NB4 (cell line): Measurements from ENCODE around the gene CBR3.
A peak's percentile ranks its signal among the peaks of the same experiment; 100 is the strongest.

Experiments used
- DNase-seq: peaks from one replicate; pipeline ENCODE4 v3.0.0; 2010; ENCODE audit warnings: low read depth
- H3K4me3 ChIP-seq: one replicate; pipeline ENCODE4 v1.5.1; 2011; ENCODE audit warnings: mild to moderate bottlenecking, low read depth, low read length, moderate library complexity
- CTCF ChIP-seq: IDR thresholded peaks from one replicate; pipeline ENCODE4 v1.5.1; 2012; ENCODE audit warnings: low read depth, low read length
- MAX ChIP-seq: IDR thresholded peaks from 2 replicates; pipeline ENCODE4 v1.6.1; 2011; ENCODE audit warnings: low read depth, low read length
- MYC ChIP-seq: IDR thresholded peaks from 2 replicates; pipeline ENCODE4 v1.6.1; 2011; ENCODE audit warnings: low read depth, low read length
- POLR2A ChIP-seq: IDR thresholded peaks from 2 replicates; pipeline ENCODE4 v1.6.1; 2011; ENCODE audit warnings: mild to moderate bottlenecking; ENCODE audit not compliant: insufficient read length; ENCODE audit errors: extremely low read depth

The CBR3 gene

GRCh38 chr21:36156815-36157670 is 22.2 kb downstream of the CBR3 start, which contains the start of gene DOP1B:
TSS of gene DOP1B (plus strand) at chr21:36156824. CDS start at chr21:36164734, 7,910 bp downstream.
- H3K4me3 ChIP-seq: peak within 1 kb of the TSS; percentile 86
- DNase-seq: peak; percentile 66
- TF ChIP-seq MYC (no peak), POLR2A (peak; percentile 69), MAX (0 out of 2 replicates have a peak, but pooled peaks have one; percentile 41), CTCF (no peak)

GRCh38 chr21:36159356-36159921 is 24.6 kb downstream of the CBR3 start:
- DNase-seq: peak; percentile 89
- peak overlapping the region; percentile 29 for H3K4me3 ChIP-seq
- TF ChIP-seq CTCF: no peak
- peak; percentile 80 for TF ChIP-seq MYC
- TF ChIP-seq MAX: peak; percentile 96

- no peak overlapping the region for H3K4me3 ChIP-seq
- TF ChIP-seq POLR2A (no peak), MYC (no peak), CTCF (no peak), MAX (no peak)
- no peak for DNase-seq
These were observed 25.9 kb downstream of the CBR3 start for GRCh38 chr21:36160850-36161178.

- TF ChIP-seq CTCF (no peak), POLR2A (no peak), MAX (no peak), MYC (no peak)
- no peak overlapping the region for H3K4me3 ChIP-seq
These were observed 27.8 kb downstream of the CBR3 start for GRCh38 chr21:36162631-36163030.

GRCh38 chr21:36163750-36164741 is 29.2 kb downstream of the CBR3 start:
- H3K4me3 ChIP-seq: peak overlapping the region; percentile 10
- peak; percentile 80 for DNase-seq
- TF ChIP-seq MAX: peak; percentile 81
- no peak for TF ChIP-seq CTCF
- peak; percentile 65 for TF ChIP-seq MYC

More at GRCh38 chr21:36162631-36163030, 27.8 kb downstream of the CBR3 start:
- DNase-seq: no peak
